GM19239 (cell line): ENCODE data around the gene EMC7.
"Not testable (repeated sequence)": the region's sequence is repeated elsewhere in the genome, so short reads cannot be mapped to it uniquely, and the experiment has no call there.

ENCODE experiments used
- DNase-seq: peaks from one replicate; pipeline ENCODE4 v3.0.0; 2011; ENCODE audit warnings: low spot score; ENCODE audit not compliant: insufficient read length
- FAIRE-seq: peaks from 2 replicates; lab custom pipeline; 2011; peaks lifted over from hg19 to GRCh38; lab: Jason Lieb, UNC

The EMC7 gene

DNA sequence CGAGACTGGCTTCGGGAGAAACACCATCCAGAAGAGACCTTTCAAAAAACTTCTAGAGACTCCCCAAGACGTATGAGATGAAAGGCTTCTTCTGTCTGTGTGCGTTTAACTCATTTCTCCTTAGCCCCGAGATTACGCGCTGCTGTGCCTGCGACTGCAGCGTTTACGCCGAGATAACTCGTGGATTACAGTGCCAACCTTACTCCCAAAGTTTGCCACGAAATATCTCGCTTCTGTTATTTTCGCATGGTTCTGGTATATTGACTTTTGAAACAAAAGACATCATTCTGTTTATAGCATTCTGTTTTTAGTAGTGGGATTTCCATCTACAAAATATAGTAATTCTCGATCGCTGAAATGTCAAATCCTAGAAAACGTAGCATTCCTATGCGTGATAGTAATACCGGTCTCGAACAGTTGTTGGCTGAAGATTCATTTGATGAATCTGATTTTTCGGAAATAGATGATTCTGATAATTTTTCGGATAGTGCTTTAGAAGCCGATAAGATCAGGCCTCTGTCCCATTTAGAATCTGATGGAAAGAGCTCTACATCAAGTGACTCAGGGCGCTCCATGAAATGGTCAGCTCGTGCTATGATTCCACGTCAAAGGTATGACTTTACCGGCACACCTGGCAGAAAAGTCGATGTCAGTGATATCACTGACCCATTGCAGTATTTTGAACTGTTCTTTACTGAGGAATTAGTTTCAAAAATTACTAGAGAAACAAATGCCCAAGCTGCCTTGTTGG is 688 bp upstream of the EMC7 start:
- peak; percentile 40 for FAIRE-seq
- DNase-seq: no peak

GRCh38 chr15:34099914-34100313 is 1.7 kb downstream of the EMC7 start:
- FAIRE-seq: no peak

GRCh38 chr15:34085746-34086145 is 15.9 kb downstream of the EMC7 start:
- no peak for DNase-seq
- FAIRE-seq: no peak

More at GRCh38 chr15:34099914-34100313, 1.7 kb downstream of the EMC7 start:
- DNase-seq: no peak

DNA sequence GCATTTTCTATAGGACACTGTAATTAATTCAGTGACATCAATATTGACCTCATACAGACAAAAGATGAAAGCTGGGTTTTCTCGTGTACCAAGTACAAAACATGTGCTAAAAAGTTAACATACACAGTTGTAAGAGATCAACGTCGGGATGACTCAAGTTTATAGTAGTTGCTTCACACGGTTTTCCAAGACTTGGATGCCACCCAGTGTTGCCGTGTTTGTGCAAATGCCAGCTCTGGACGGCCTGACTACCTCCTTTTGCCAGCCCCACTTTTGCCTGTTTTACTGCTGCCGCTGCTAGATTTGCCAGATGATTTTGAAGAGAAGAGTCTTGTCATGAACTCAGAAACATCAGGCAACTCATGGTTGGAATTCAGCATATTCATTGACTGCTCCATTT is 17.6 kb downstream of the EMC7 start:
- FAIRE-seq (no peak), DNase-seq (no peak)

GRCh38 chr15:34079904-34080303 is 21.8 kb downstream of the EMC7 start:
- FAIRE-seq (no peak), DNase-seq (no peak)

- DNase-seq (no peak), FAIRE-seq (no peak)
Measured at GRCh38 chr15:34078900-34079299, 22.8 kb downstream of the EMC7 start.

GRCh38 chr15:34076785-34077184 is 24.9 kb downstream of the EMC7 start:
- FAIRE-seq: no peak
- DNase-seq: no peak

- no peak for FAIRE-seq
- DNase-seq: no peak
Measured at GRCh38 chr15:34070003-34070402, 31.7 kb downstream of the EMC7 start.

DNA sequence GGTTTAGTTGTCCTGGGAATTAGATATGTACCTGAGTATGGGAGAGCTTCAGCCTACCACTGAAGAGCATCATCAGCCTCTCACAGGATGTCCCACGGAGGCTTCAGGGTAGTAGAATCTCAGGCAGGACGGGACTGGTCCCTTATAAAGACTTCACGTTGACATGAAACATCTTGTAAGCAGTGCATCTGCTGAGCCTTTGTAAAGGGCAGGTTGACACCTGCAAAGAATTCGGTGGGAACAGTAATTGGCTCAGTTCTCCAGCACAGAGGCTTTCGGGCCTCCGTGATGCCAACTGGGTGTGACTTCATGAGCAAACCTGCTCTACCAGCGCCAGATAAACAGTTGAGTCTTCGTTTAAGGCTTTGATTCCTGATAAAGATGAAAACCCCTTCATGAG is 35.7 kb downstream of the EMC7 start:
- no peak for DNase-seq
- no peak for FAIRE-seq

- DNase-seq (no peak), FAIRE-seq (no peak)
Measured at GRCh38 chr15:34065261-34065660, 36.4 kb downstream of the EMC7 start.

DNA sequence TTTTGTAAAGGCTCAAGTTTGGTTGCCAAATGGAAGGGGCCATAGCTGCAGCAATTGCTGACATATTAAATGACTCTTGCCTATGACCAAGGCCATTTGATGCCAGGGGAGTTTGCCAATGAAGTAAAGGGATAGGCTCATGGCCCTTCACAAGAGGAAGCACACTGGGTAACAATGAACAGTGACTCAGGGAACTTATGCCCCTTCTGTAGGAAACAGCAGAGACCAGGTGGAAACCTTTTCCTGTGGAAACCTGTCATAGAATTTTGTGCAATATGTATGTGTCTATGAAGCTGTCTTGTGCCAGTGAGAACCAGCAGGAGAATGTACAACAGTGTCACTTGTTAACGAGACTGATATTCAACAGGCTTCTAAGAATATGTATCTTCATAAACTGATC is 37.2 kb downstream of the EMC7 start:
- no peak for FAIRE-seq
- no peak for DNase-seq

GRCh38 chr15:34059946-34060345 is 41.7 kb downstream of the EMC7 start:
- no peak for DNase-seq
- FAIRE-seq: no peak

- DNase-seq (no peak), FAIRE-seq (no peak)
Measured at GRCh38 chr15:34059476-34059875, 42.2 kb downstream of the EMC7 start.

- no peak for DNase-seq
Measured at GRCh38 chr15:34056911-34057310, 44.8 kb downstream of the EMC7 start.

DNA sequence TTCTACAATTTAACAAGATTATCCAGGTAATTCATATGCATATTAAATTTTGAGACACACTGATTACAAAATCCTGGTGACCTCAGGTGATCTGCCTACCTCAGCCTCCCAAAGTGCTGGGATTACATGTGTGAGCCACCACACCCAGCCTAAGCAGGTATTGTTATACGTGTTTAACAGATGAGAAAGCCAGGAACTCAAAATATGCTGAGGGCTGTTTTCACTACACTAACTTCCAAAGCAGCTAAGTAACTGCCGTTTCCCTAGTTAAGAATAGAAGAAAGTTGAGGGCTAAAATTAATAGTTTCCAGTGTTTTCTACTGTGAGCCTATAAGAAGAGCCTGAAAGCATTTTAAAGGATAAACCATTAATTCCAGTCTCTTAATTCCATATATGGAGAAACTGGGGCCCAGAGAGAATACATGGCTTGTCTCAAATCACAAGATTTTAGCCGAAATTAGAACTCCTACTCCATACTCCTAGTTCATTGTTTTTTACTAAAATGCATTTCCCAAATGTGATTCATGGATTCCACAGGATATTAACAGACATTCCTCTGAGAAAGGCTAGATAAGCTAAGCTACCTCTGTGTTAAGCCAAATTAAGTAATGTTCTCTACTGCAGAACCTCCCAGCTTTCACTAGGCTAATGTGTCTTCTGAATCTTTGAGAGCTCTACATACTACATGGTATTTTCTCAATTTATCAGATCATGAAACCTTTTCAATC is 45.6 kb downstream of the EMC7 start:
- FAIRE-seq (no peak), DNase-seq (no peak)

More at GRCh38 chr15:34056911-34057310, 44.8 kb downstream of the EMC7 start:
- no peak for FAIRE-seq

GRCh38 chr15:34054081-34054707 is 47.5 kb downstream of the EMC7 start:
- DNase-seq (no peak), FAIRE-seq (no peak)

DNA sequence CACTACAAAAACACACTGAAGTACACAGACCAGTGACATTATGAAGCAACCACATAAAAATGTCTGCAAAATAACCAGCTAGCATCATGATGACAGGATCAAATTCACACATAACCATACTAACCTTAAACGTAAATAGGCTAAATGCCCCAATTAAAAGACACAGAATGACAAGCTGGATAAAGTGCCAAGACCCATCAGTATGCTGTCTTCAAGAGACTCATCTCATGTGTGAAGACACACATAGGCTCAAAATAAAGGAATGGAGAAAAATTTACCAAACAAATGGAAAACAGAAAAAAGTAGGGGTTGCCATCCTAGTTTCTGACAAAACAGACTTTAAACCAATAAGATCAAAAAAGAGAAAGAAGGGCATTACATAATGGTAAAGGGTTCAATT is 51.3 kb downstream of the EMC7 start:
- FAIRE-seq, DNase-seq: not testable (repeated sequence)

- DNase-seq: no peak
- no peak for FAIRE-seq
Measured at GRCh38 chr15:34049112-34049511, 52.5 kb downstream of the EMC7 start.

DNA sequence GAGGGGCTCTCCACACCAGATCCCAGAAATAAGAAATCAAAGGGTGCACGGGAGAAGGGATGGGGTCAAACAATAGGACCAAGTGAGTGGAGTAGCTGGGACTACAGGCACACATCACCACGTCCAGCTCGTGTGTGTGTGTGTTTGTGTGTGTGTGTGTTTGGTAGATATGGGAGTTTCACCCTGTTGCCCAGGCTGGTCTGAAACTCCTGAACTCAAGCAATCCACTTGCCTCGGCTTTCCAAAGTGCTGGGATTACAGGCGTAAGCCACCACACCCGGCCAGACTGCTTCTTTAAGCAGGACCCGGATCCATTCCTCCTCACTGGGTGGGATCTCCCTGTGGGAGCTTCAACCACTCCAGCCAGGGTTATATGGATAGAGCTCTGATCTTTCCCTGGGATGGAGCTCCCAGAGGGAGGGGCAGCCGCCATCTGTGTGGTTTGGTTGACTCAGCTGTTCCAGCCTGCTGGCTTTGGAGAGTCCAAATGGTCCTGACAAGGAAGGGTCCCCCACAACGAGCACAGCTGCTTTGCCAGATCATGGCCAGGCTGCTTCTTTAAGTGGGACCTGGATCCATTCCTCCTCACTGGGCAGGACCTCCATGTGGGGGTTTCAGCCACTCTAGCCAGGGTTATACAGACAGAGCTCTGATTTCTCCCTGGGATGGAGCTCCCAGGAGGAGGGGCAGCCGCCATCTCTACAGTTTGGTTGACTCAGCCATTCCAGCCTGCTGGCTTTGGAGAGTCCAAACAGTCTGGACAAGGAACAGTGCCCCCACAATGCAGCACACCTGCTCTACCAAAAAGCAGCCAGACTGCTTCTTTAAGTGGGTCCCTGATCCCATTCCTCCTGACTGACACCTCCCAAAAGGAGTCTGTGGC is 53.5 kb downstream of the EMC7 start:
- no peak for FAIRE-seq
- no peak for DNase-seq

DNA sequence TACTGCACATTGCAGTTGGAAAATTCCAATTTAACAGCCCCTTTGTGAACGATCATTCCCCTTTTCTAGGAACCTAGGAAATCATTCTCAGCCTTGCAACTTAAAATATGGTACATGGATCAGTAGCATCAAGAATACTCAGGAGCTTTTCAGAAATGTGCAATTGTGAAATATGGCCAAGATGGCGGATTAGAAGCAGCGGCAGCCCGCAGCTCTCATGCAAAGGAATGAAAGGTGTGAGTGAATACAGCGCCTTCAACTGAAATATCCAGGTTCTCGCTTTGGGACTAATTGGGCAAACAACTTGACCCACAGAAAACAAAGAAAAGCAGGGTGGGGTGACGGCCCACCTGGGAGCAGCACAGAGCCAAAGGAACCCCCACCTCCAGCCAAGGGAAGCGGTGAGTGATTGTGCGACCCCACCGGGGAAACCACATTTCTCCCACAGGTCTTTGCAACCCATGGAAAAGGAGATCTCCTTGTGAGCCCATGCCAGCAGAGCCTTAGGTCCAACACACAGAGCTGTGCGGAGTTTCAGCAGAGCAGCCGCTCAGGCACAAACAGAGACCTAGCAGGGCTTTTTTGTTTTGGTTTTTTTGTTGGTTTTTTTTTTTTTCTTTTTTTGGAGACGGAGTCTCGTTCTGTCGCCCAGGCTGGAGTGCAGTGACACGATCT is 55.1 kb downstream of the EMC7 start:
- DNase-seq (no peak), FAIRE-seq (no peak)
